Fibroblast of the aortic adventitia (primary cell): Measurements from ENCODE around the gene C6orf136. TPM values are rescaled to one million over a fixed set of nuclear protein-coding genes. Genes with fewer than 3 reads are reported as not detected.
"Not testable (repeated sequence)": the region's sequence is repeated elsewhere in the genome, so short reads cannot be mapped to it uniquely, and the experiment has no call there.

Experiments
- DNase-seq: peaks from one replicate; pipeline ENCODE4 v3.0.0-alpha.2; 2010; ENCODE audit warnings: low read depth
- H3K4me3 ChIP-seq: 2 replicates; pipeline ENCODE4 v1.5.1; 2011; ENCODE audit warnings: low read depth, mild to moderate bottlenecking, control low read depth, low read length, moderate library complexity
- total RNA-seq: library from RNA; depleted of rRNA; stranded (reverse); fragments of >200 nt; gene quantifications from 2 replicates; pipeline ENCODE4 v1.2.3, GENCODE V29; 2012; ENCODE audit warnings: low replicate concordance
- TF ChIP-seq, protein P1 (sequence below): IDR thresholded peaks from 2 replicates; pipeline ENCODE4 v1.5.1; 2011; ENCODE audit warnings: mild to moderate bottlenecking, low read length, control low read depth, inconsistent platforms; ENCODE audit not compliant: insufficient read depth

The C6orf136 gene
- total RNA-seq, 1 donor = 5.2 TPM

GRCh38 chr6:30647242-30648116, 546 bp downstream of the C6orf136 start:
- H3K4me3 ChIP-seq = peak overlapping the region; percentile 91
- peak; percentile 25 for DNase-seq
- TF ChIP-seq, protein P1, sequence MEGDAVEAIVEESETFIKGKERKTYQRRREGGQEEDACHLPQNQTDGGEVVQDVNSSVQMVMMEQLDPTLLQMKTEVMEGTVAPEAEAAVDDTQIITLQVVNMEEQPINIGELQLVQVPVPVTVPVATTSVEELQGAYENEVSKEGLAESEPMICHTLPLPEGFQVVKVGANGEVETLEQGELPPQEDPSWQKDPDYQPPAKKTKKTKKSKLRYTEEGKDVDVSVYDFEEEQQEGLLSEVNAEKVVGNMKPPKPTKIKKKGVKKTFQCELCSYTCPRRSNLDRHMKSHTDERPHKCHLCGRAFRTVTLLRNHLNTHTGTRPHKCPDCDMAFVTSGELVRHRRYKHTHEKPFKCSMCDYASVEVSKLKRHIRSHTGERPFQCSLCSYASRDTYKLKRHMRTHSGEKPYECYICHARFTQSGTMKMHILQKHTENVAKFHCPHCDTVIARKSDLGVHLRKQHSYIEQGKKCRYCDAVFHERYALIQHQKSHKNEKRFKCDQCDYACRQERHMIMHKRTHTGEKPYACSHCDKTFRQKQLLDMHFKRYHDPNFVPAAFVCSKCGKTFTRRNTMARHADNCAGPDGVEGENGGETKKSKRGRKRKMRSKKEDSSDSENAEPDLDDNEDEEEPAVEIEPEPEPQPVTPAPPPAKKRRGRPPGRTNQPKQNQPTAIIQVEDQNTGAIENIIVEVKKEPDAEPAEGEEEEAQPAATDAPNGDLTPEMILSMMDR = no peak

DNA sequence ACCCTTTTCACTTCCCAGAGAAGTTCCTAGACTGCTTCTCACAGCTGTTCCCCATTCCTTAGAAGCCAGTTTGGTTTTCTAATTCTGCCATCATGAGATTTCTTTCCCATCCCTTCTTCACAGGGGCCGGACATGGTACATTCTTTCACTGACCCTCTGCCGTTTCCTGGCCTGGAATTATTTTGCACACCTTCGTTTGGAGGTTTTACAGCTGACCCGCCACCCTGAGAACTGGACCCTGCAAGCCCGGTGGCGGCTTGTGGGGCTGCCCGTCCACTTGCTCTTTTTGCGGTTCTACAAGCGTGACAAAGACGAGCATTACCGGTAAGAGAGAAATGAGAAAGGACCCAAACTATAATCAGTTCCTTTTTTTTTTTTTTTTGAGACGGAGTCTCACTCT, 4.2 kb downstream of the C6orf136 start:
- DNase-seq = no peak
- H3K4me3 ChIP-seq = no peak overlapping the region
- TF ChIP-seq, protein P1 = no peak

GRCh38 chr6:30654798-30655742, 8.1 kb downstream of the C6orf136 start:
- no peak overlapping the region for H3K4me3 ChIP-seq
- DNase-seq = no peak
- TF ChIP-seq, protein P1 = no peak

DNA sequence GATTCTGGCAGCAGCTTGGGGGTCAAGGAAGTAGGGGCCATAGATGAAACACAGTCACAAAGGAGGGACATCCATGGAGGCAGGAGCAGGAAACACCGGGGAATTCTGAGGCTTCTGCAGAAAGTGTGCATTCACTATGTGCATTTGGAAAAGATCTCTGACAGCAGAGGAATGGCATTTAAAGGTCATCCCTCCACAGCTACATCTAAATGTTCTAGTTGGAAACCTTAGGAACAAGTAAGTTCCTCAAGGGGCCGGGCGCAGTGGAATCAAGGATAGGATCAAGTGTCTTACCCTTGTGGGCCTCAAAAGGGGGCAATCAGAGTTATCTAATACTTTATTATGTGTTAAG, 8.8 kb downstream of the C6orf136 start:
- TF ChIP-seq, protein P1 = no peak
- no peak for DNase-seq
- H3K4me3 ChIP-seq = no peak overlapping the region

DNA sequence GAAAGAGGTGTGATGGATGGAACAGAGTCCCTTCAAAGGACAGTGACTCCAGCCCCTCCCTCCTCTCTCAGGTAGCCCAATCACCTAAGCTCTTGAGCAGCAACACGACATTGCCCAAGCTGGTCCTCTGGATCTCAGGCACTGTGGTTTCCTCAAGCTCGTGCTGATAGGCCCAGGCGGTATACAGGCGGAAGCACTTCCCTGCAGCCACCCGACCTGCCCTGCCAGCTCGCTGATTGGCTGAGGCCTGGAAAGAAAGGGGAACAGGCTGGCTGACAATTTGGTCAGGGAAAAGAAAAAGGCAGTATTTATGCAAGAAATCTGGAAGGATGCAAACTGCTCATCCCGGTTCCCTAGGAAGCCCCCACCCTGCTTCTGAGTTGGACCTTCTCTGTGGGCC, 9.6 kb downstream of the C6orf136 start:
- no peak overlapping the region for H3K4me3 ChIP-seq
- TF ChIP-seq, protein P1 = no peak
- DNase-seq = no peak

DNA sequence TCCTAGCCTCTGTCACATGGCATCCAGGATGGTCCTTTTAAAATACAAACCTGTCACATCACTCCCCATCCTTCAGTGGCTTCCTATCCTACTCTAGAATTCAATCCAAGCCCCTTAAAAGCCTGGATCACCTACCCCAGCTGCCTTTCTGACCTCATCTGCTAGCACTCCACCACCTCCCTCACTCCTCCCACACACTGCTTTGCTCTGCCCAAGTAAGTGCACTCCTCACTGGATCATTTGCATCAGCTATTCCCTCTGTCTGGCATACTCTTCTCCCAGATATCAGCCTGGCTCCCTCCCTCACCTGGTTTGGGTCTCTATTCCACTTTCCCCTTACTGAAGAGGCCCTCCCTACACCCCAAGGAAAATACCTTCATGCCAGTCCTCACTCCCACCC, 10.5 kb downstream of the C6orf136 start:
- no peak overlapping the region for H3K4me3 ChIP-seq
- no peak for DNase-seq
- TF ChIP-seq, protein P1 = no peak

DNA sequence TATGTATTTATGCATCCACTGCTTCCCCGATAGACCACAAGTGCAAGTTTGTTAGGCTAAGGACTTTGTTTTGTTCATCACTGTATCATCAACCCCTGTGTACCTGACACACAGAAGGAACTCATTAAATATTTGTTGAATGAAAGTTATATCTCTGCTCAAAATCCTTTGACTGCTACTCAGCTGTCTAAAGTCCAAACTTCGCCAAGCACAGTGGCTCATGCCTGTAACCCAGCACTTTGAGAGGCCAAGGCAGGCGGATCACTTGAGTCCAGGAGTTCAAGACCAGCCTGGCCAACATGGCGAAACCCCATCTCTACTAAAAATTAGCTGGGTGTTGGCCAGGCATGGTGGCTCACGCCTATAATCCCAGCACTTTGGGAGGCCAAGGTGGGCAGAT, 11.0 kb downstream of the C6orf136 start:
- not testable (repeated sequence) for H3K4me3 ChIP-seq, DNase-seq
